Caco-2 (cell line): Measurements from ENCODE around the gene OLFML1. TPM values are rescaled to one million over a fixed set of nuclear protein-coding genes. Genes with fewer than 3 reads are reported as not detected.

Experiments used
- BruUV-seq: library from RNA; stranded (reverse); fragments of 400-500 nt; replicated peaks from 2 replicates; lab custom pipeline; 2021; lab: Mats Ljungman, UMichigan
- CTCF ChIA-PET: fragments of 300-600 bp; sonication (Branson Sonifier 250); formaldehyde crosslinking; loops from one replicate; lab custom pipeline; 2022; ENCODE audit warnings: antibody characterized with exemption; lab: Charles Lee
- POLR2A ChIA-PET: fragments of 300-600 bp; sonication (Branson Sonifier 250); formaldehyde crosslinking; loops from one replicate; lab custom pipeline; 2022; ENCODE audit warnings: antibody characterized with exemption; lab: Charles Lee
- DNase-seq, 2 experiments: peaks; one replicate each; pipeline versions ENCODE4 v3.0.0 to v3.0.0-alpha.2; 2020 to 2022
- H3K27me3 ChIP-seq: replicated peaks from 2 replicates; pipeline ENCODE4 v1.6.0; 2011; ENCODE audit warnings: low read length; ENCODE audit not compliant: control insufficient read depth, insufficient read depth
- H3K36me3 ChIP-seq: 2 replicates; pipeline ENCODE4 v1.5.1; 2011; ENCODE audit warnings: low read length; ENCODE audit not compliant: control insufficient read depth, insufficient read depth
- H3K4me1 ChIP-seq: fragments of 250-450 bp; sonication (Bioruptor Pico); 2 replicates; pipeline ENCODE4 v1.5.1; 2020; ENCODE audit warnings: mild to moderate bottlenecking
- H3K4me3 ChIP-seq: 2 replicates; pipeline ENCODE4 v1.5.1; 2011; ENCODE audit warnings: low read depth, mild to moderate bottlenecking, control low read depth, low read length
- H3K9me3 ChIP-seq: fragments of 250-450 bp; sonication (Bioruptor Pico); 2 replicates; pipeline ENCODE4 v1.5.1; 2020; ENCODE audit warnings: mild to moderate bottlenecking, moderate library complexity
- H3K27ac Mint-ChIP-seq: one replicate; pipeline ENCODE4 v1.8.0; 2022; ENCODE audit warnings: mixed read lengths; ENCODE audit not compliant: unreplicated experiment
- H3K27me3 Mint-ChIP-seq: one replicate; pipeline ENCODE4 v1.8.0; 2022; ENCODE audit warnings: mixed read lengths; ENCODE audit not compliant: insufficient read depth, unreplicated experiment
- H3K36me3 Mint-ChIP-seq: one replicate; pipeline ENCODE4 v1.8.0; 2022; ENCODE audit warnings: mild to moderate bottlenecking, mixed read lengths; ENCODE audit not compliant: insufficient read depth, unreplicated experiment
- H3K4me1 Mint-ChIP-seq: one replicate; pipeline ENCODE4 v1.8.0; 2022; ENCODE audit warnings: low read depth, mixed read lengths; ENCODE audit not compliant: unreplicated experiment
- H3K4me3 Mint-ChIP-seq: one replicate; pipeline ENCODE4 v1.8.0; 2022; ENCODE audit warnings: mild to moderate bottlenecking, moderate library complexity, mixed read lengths; ENCODE audit not compliant: unreplicated experiment
- H3K9me3 Mint-ChIP-seq: one replicate; pipeline ENCODE4 v1.8.0; 2022; ENCODE audit warnings: mixed read lengths; ENCODE audit not compliant: unreplicated experiment
- CTCF ChIP-seq, 2 experiments: fragments of 200-600 bp in 1 of 2; IDR thresholded peaks; 1 replicate in 1 of 2; 2 replicates in 1 of 2; pipeline versions ENCODE4 v1.5.1 to v1.8.0; 2011 to 2022; ENCODE audit warnings: antibody characterized with exemption in 1 of 2, control low read depth in 1 of 2, inconsistent platforms in 1 of 2, low read depth in 1 of 2, low read length in 1 of 2, mild to moderate bottlenecking in 1 of 2, moderate library complexity in 1 of 2; ENCODE audit not compliant: insufficient read depth in 1 of 2, severe bottlenecking in 1 of 2, unreplicated experiment in 1 of 2
- intact Hi-C: fragments of 100-400 bp; cut with micrococcal nuclease; formaldehyde crosslinking; loops from one replicate; pipeline ENCODE4 v1.10.0; 2022; ENCODE audit not compliant: unreplicated experiment
- total RNA-seq: library from RNA; stranded (reverse); gene quantifications from 2 replicates; pipeline ENCODE4 v1.2.3, GENCODE V29; 2022

Gene OLFML1
- total RNA-seq, 1 experiment from 2014 or later, result 1.8 TPM

DNA sequence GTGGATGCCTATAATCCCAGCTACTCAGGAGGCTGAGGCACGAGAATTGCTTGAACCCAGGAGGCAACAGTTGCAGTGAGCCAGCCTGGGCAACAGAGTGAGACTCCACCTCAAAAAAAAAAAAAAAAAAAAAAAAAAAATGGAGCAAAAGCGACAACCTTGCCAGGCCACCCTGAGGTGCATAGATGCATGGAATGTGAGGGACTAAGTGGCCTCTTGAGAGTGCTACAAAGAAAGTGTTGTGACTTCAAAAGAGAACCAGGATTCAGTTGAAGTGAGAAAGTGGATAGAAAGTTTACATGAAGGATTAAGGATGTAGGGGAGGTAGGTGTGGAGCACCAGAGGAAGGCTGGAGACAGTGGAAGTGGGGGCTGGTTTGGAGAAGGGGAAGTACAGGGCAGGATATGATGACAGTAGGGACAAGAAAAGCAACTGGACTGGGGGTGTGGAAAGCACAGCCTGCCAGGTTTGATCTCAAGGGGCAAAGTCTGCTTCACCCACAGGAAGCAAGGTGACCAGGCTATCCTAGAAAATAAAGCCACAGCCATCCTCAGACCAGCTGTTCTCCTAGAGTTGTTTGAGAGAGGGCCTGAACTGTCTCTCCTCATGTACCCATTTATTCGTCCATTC, 36.0 kb upstream of the OLFML1 start:
- ChIA-PET CTCF (interaction anchor here (0.6 kb wide), 1 partner anchor 96 kb away, joined by 3 read pairs; no protein-coding TSS in a partner anchor), POLR2A (no interaction called here)
- no peak for TF ChIP-seq CTCF (IDR thresholded peaks at IDR 0.05; ENCODE audit: insufficient read depth in 1 of 2, low read depth in 1 of 2, low read length in 1 of 2, severe bottlenecking in 1 of 2, unreplicated experiment in 1 of 2)
- no peak for DNase-seq
- H3K27me3 Mint-ChIP-seq, result peaks cover 8% of the 10 kb centered on the region
- peaks cover 7% of the 10 kb centered on the region for H3K4me1 Mint-ChIP-seq
- Histone ChIP-seq H3K36me3 (no peaks in the 10 kb centered on the region), H3K9me3 (no peaks in the 10 kb centered on the region), H3K4me1 (no peaks in the 10 kb centered on the region), H3K4me3 (no peak overlapping the region), H3K27me3 (no peaks in the 10 kb centered on the region)
- H3K36me3 Mint-ChIP-seq, result peaks cover 5% of the 10 kb centered on the region
- H3K27ac Mint-ChIP-seq, result no peak overlapping the region
- BruUV-seq, result no TSS peak
- no peak overlapping the region for H3K4me3 Mint-ChIP-seq
- no peaks in the 10 kb centered on the region for H3K9me3 Mint-ChIP-seq
- intact Hi-C loops, result no loop called here

GRCh38 chr11:7449841-7450214, 35.5 kb upstream of the OLFML1 start:
- CTCF ChIA-PET, result no interaction called here

GRCh38 chr11:7450836-7451235, 34.5 kb upstream of the OLFML1 start:
- POLR2A ChIA-PET, result no interaction called here
- no peaks in the 10 kb centered on the region for H3K27me3 ChIP-seq
- Mint-ChIP-seq H3K4me1 (peaks cover 7% of the 10 kb centered on the region), H3K4me3 (no peak overlapping the region), H3K27ac (no peak overlapping the region), H3K27me3 (peaks cover 5% of the 10 kb centered on the region), H3K36me3 (peaks cover 5% of the 10 kb centered on the region), H3K9me3 (no peaks in the 10 kb centered on the region)
- BruUV-seq, result no TSS peak
- no peak for DNase-seq
- H3K4me1 ChIP-seq, result no peaks in the 10 kb centered on the region
- H3K9me3 ChIP-seq, result no peaks in the 10 kb centered on the region
- no peak overlapping the region for H3K4me3 ChIP-seq
- no peak for TF ChIP-seq CTCF (IDR thresholded peaks at IDR 0.05; ENCODE audit: insufficient read depth in 1 of 2, low read depth in 1 of 2, low read length in 1 of 2, severe bottlenecking in 1 of 2, unreplicated experiment in 1 of 2)
- CTCF ChIA-PET, result no interaction called here
- H3K36me3 ChIP-seq, result no peaks in the 10 kb centered on the region
- intact Hi-C loops, result no loop called here

More at GRCh38 chr11:7449841-7450214, 35.5 kb upstream of the OLFML1 start:
- H3K27ac Mint-ChIP-seq, result no peak overlapping the region
- POLR2A ChIA-PET, result no interaction called here
- H3K36me3 ChIP-seq, result no peaks in the 10 kb centered on the region
- no peak for TF ChIP-seq CTCF (IDR thresholded peaks at IDR 0.05; ENCODE audit: insufficient read depth in 1 of 2, low read depth in 1 of 2, low read length in 1 of 2, severe bottlenecking in 1 of 2, unreplicated experiment in 1 of 2)
- H3K4me3 ChIP-seq, result no peak overlapping the region
- H3K9me3 ChIP-seq, result no peaks in the 10 kb centered on the region
- H3K4me3 Mint-ChIP-seq, result no peak overlapping the region
- no peak for DNase-seq
- no peaks in the 10 kb centered on the region for H3K4me1 ChIP-seq
- peaks cover 8% of the 10 kb centered on the region for H3K27me3 Mint-ChIP-seq
- H3K36me3 Mint-ChIP-seq, result peaks cover 5% of the 10 kb centered on the region
- H3K9me3 Mint-ChIP-seq, result no peaks in the 10 kb centered on the region
- H3K4me1 Mint-ChIP-seq, result peaks cover 7% of the 10 kb centered on the region
- no peaks in the 10 kb centered on the region for H3K27me3 ChIP-seq
- intact Hi-C loops, result no loop called here
- BruUV-seq, result no TSS peak
